Anterior cingulate cortex (tissue), 58 donors: ENCODE measurements around the gene ZKSCAN8.

Experiments used
- DNase-seq, 58 donors: peaks; one replicate each; lab custom pipeline; 2025; lab: John Stamatoyannopoulos, UW

Gene ZKSCAN8

DNA sequence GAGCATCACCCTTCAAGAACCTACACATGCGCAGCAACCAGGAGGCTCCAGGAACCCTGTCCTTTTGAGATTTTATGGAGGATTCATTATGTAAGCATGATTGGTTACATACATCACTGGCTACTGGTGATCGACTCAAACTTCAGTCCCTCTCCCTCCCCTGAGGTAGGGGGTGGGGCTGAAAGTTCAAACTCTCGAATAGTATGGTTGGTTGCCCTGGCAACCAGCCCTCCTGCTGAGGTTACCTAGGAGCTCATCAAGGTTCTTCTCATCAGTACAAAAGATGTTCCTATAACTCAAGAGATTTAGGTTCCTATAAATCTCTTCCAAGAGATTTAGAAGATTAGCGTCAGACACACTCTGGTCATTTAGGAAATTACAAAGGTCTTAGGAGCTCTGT, 61.5 kb downstream of the ZKSCAN8 start:
- no peak for DNase-seq

DNA sequence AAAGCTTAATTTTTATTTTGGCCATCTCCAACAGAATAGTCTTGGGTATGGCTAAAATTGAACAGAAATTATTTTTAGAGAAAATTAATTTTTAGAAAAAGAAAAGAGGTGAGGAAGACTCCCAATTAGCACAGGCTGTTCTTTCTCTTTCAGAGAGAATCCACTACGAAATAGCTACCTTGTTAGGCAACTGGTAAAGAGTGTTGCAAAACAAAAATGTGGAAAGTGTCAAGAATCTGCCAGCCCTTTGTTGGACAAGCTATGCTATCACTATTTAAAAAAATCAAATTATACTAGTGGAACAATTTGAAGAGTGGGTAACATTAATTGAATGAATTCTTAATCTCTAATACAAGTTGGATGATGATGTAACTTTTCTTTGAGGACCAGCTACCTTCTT, 64.2 kb downstream of the ZKSCAN8 start:
- DNase-seq, result no peak

DNA sequence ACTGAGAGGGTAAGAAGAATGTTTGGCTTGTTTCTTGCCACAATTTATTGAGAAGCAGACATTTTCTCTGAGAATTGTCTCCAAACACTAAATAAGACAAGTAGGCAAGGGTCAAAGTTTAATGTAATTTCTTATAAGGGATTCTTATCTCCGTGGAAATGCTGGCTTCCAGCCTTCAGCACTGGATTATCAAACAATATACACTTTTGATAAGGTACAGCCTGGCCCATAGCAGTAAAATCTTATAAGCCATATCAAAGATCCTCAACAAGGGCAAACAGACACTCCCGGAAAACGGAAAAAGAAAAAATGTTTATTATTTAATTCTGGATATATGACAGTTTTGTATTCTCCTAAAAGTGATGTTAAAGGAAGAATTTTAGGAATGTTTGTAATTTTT, 64.8 kb downstream of the ZKSCAN8 start:
- no peak for DNase-seq

DNA sequence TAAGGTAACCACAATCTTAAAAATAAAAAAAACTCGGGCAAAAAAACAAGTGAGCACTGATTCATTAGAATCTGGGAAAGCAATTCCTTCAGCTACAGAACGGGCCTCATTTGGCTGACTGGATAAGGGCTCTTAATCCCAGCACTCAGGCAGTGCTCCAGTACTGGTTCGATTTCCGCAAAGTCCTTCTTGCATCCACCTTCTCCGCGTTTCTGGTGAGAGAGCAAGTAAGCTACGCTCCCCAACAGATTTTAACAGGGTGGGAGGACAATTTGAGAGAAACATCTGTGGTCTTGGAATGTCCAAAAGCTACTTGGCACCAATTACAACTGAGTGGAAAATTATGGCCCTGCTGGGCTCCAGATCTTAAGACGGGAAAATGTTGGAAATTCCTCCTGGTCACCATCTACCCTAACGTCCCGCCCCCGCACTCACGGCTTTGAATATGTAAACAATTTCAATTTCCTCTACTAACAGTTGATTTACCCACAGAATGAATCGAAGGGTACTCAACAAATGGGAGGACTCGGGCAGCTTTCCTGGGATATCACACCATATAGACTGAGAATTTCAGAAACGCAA, 65.3 kb downstream of the ZKSCAN8 start:
- no peak for DNase-seq

DNA sequence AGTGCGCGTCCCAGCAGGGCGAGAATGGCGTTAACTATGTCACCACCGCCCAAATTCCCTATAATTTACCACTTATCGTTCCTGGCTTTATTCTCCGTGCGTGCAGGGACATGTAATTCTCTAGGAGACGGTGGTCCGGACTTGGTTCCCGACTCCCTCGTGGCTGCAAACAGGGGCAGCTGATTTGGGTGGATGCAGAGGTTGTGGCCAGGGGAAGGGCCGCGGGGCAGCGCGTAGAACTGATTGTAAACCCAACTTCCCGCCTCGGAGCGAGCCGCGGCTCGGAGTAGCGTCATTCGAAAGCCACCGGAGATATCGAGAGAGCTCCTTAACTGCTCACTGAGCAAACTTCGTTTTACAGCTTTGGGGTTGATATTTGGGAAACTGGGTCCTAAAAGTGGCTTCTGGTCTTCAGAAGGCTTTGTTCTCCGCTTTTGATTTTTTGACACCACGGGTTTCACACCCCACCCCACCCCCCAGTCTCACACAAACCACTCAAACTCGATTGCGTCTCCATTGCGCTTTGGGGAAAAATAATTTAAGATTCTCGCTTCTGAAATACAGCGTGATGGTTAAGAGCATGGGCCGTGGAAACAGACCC, 65.9 kb downstream of the ZKSCAN8 start:
- no peak for DNase-seq

DNA sequence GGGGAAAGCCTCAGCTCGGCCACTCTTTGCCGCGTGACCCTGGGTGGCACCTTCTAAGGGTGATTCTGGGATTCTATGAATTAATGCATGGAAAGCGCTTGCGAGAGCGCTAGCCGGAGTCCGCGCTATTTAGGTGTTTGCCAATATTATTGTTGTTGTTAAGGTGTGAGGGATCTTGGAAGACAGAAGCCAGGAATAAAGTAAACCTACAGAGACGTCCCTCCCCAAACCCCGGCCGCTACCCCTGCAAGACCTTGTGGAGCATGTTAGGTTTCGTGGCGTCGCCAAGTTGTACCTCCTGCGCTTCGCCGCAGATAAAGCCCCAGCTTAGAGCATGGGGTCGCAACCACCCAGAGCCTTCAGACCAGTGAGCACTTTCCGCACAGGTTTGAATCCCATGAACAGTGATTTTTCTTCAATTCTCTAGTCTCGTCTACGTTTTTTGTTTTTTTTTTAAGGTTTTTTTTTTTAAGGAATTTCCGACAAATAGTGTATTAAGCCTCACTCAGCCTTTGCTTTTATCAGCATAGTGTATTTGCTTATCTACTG, 66.5 kb downstream of the ZKSCAN8 start:
- DNase-seq, result no peak
